Measurements from ENCODE around the gene LYZL4. TPM values are rescaled to one million over a fixed set of nuclear protein-coding genes. Genes with fewer than 3 reads are reported as not detected.

The LYZL4 gene
- total RNA-seq, 1 donor from 2014 or later: not detected

DNA sequence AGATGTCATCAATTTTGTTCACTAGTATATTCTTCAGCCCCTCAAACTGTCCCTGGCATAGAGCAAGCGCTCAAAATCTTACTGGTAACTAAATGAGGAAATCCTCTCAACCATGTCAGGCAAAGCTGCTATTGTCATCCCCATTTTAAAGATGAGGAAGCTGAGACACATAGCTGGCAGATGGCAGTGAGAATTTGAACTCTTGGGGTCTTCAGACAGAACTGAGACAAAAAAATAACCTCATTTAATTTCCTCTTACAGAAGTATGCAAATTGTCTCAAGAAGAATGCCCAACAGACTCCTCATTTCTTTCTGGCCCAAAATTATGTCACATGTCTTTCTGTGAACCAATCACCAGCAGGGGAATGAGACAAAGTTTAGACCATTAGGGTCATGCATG lies 40.2 kb upstream of the LYZL4 start:
- Mint-ChIP-seq H3K4me1 (peaks cover 4% of the 10 kb centered on the region), H3K9me3 (no peaks in the 10 kb centered on the region), H3K27me3 (peaks cover 8% of the 10 kb centered on the region), H3K27ac (no peak overlapping the region), H3K4me3 (no peak overlapping the region), H3K36me3 (ENCODE audit: low read depth) (no peaks in the 10 kb centered on the region)
- ChIA-PET CTCF (interaction anchor here (1.2 to 1.6 kb wide), 2 partner anchors 15 to 203 kb away, joined by 3 to 4 read pairs; no protein-coding TSS in a partner anchor), POLR2A (no interaction called here)
- DNase-seq (no peak), ATAC-seq (ENCODE audit: low read depth) (no peak)
- TF ChIP-seq, protein P1, sequence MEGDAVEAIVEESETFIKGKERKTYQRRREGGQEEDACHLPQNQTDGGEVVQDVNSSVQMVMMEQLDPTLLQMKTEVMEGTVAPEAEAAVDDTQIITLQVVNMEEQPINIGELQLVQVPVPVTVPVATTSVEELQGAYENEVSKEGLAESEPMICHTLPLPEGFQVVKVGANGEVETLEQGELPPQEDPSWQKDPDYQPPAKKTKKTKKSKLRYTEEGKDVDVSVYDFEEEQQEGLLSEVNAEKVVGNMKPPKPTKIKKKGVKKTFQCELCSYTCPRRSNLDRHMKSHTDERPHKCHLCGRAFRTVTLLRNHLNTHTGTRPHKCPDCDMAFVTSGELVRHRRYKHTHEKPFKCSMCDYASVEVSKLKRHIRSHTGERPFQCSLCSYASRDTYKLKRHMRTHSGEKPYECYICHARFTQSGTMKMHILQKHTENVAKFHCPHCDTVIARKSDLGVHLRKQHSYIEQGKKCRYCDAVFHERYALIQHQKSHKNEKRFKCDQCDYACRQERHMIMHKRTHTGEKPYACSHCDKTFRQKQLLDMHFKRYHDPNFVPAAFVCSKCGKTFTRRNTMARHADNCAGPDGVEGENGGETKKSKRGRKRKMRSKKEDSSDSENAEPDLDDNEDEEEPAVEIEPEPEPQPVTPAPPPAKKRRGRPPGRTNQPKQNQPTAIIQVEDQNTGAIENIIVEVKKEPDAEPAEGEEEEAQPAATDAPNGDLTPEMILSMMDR (IDR thresholded peaks at IDR 0.05): no peak
- intact Hi-C loops (cut with micrococcal nuclease): no loop called here

DNA sequence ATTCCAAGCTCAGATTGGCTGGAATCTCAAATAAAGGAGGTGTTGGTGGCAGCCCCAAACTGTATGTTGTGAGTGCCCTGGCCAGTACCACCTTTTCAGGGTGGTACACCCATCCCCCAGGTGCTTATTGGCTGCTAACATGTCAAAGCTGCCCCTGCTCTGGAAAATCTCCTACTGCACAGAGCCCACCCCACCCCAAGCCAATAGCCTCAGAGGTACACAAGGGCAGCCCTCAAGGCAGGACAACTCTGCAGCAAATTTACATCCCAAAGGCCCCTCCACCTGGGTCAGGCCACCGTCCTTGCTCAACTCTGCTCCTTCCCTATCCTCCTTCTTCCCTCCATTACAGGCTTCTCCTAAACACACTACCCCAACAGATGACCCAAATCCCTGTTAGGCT lies 37.1 kb upstream of the LYZL4 start:
- Mint-ChIP-seq H3K36me3 (ENCODE audit: low read depth) (no peaks in the 10 kb centered on the region), H3K27ac (no peak overlapping the region), H3K9me3 (no peaks in the 10 kb centered on the region), H3K27me3 (peaks cover 12% of the 10 kb centered on the region), H3K4me1 (peaks cover 4% of the 10 kb centered on the region), H3K4me3 (no peak overlapping the region)
- ChIA-PET CTCF (interaction anchor here (0.9 to 1.7 kb wide), 2 partner anchors 27 to 200 kb away, joined by 3 to 5 read pairs; no protein-coding TSS in a partner anchor), POLR2A (no interaction called here)
- ATAC-seq (ENCODE audit: low read depth) (no peak), DNase-seq (no peak)
- TF ChIP-seq, protein P1 (IDR thresholded peaks at IDR 0.05): no peak
- intact Hi-C loops (cut with micrococcal nuclease): no loop called here

DNA sequence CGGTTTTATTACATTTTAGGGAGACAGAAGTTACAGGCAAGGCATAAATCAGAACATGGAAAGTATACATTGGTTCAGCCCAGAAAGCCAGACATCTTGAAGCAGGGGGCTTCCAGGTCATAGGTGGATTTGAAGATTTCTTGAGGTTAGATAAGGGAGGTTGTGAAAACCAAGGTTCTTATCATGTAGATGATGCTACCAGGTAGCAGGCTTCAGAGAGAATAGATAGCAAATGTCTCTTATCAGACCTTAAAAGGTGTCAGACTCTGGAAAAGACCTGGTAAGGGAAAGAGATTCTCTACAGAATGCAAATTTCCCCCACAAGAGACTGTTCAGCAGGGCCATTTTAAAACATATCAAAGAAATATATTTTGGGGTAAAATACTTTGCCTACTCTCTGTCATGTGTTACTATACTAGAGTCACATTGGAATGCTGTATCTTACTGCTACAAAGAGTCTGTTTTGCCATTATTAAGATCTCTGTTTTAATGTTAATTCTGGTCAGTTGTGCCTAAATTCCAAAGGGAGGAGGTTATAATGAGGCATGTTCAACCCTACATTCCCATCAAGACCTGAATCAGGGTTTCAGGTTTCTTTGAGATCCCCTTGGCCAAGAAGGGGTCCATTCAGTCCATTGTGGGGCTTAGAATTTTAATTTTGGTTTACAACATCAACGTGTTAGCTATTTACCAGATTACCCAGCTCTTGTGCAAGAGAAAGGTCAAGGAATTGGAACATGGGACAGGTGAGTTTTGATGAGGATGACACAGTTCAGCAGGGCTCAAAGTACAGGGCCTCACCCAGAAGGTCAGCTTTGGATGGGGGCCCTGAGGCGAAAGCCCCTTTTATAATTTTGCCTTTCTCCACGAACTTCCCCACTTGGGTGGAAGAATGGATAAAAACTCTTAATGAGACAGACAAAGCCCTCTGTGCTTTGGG lies 36.0 kb upstream of the LYZL4 start:
- peaks cover 4% of the 10 kb centered on the region for H3K4me1 Mint-ChIP-seq
- ChIA-PET POLR2A (no interaction called here), CTCF (interaction anchor here (0.9 to 1.7 kb wide), 2 partner anchors 28 to 199 kb away, joined by 3 to 5 read pairs; no protein-coding TSS in a partner anchor)
- peaks cover 12% of the 10 kb centered on the region for H3K27me3 Mint-ChIP-seq
- no peak overlapping the region for H3K27ac Mint-ChIP-seq
- TF ChIP-seq, protein P1 (IDR thresholded peaks at IDR 0.05): no peak
- no peak overlapping the region for H3K4me3 Mint-ChIP-seq
- DNase-seq: no peak
- intact Hi-C loops (cut with micrococcal nuclease): no loop called here
- no peaks in the 10 kb centered on the region for H3K36me3 Mint-ChIP-seq (ENCODE audit: low read depth)
- ATAC-seq (ENCODE audit: low read depth): no peak
- no peaks in the 10 kb centered on the region for H3K9me3 Mint-ChIP-seq

DNA sequence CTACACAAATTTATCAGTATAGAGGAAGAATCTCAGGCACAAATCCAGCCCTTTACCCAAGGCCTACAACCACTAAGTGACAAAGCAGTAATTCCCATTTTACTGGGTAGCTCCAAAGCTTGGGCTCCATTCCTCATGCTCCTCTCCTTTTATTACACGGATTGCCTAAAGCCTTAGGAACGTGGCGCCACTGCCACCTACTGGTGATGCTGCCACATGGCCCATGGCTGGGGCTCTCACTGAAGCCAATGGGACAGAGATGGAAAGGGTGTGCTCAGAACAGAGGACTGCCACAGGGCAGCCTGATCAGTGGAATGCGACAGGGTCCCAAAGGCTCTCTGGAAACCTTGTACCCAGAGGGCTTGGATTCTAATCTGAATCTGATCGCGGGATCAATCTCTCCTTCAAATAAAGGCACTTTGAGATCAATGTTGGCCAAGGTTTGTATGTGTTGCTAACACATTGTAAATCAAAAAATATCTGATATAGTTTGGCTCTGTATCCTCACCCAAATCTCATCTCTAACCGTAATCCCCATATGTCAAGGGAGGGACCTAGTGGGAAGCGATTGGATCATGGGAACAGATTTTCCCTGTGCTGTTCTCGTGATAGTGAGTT lies 33.5 kb upstream of the LYZL4 start:
- no peaks in the 10 kb centered on the region for H3K4me1 Mint-ChIP-seq
- no peaks in the 10 kb centered on the region for H3K36me3 Mint-ChIP-seq (ENCODE audit: low read depth)
- no peaks in the 10 kb centered on the region for H3K9me3 Mint-ChIP-seq
- no peak overlapping the region for H3K27ac Mint-ChIP-seq
- ATAC-seq (ENCODE audit: low read depth) (peak; percentile 79), DNase-seq (peak; percentile 64)
- no peak overlapping the region for H3K4me3 Mint-ChIP-seq
- ChIA-PET CTCF (interaction anchor here (0.6 to 2.4 kb wide), 17 partner anchors 8 to 1865 kb away, joined by 3 to 40 read pairs (median 4); partner anchors contain the start of gene VIPR1), POLR2A (no interaction called here)
- TF ChIP-seq, protein P1 (IDR thresholded peaks at IDR 0.05): peak; percentile 54
- peaks cover 12% of the 10 kb centered on the region for H3K27me3 Mint-ChIP-seq
- intact Hi-C loops (cut with micrococcal nuclease): loop anchor here (1.0 to 5.0 kb wide), 5 partner anchors 98 to 1862 kb away; no protein-coding TSS in a partner anchor

DNA sequence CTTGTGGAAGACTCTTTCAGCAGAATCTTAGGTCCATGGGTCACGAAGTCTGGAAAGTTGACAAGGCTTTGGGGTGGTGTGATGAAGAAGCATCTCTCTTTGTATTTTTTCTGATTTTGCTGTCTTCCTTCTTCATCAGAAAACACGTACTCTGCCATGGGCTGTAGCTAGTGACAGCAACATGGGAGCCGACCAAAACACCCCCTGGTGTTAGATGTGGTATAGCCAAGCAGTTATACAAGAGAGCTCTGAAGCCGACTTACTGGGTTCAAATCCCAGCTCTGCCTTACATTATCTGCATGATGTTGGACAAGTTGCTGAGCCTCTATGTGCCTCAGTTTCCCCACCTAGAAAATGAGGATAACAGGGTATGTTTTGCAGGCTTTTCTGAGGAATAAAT lies 32.9 kb upstream of the LYZL4 start:
- H3K9me3 Mint-ChIP-seq: no peaks in the 10 kb centered on the region
- CTCF ChIA-PET: interaction anchor here (0.6 to 2.4 kb wide), 17 partner anchors 8 to 1864 kb away, joined by 3 to 40 read pairs (median 4); partner anchors contain the start of gene VIPR1
- DNase-seq (no peak), ATAC-seq (ENCODE audit: low read depth) (no peak)
- intact Hi-C loops (cut with micrococcal nuclease): loop anchor here (1.0 to 5.0 kb wide), 4 partner anchors 99 to 1861 kb away; no protein-coding TSS in a partner anchor
- no peak overlapping the region for H3K27ac Mint-ChIP-seq
- TF ChIP-seq, protein P1 (IDR thresholded peaks at IDR 0.05): peak; percentile 13
- no peaks in the 10 kb centered on the region for H3K36me3 Mint-ChIP-seq (ENCODE audit: low read depth)
- POLR2A ChIA-PET: no interaction called here
- no peak overlapping the region for H3K4me3 Mint-ChIP-seq
- H3K27me3 Mint-ChIP-seq: peaks cover 12% of the 10 kb centered on the region
- H3K4me1 Mint-ChIP-seq: peaks cover under 1% of the 10 kb centered on the region

All from activated B cell treated with CpG ODN at 0.5 μM for 24 hours (primary cell).